CD8-positive, alpha-beta memory T cell (primary cell): ENCODE measurements around the gene RTP2. TPM values are rescaled to one million over a fixed set of nuclear protein-coding genes. Genes with fewer than 3 reads are reported as not detected.
A peak's percentile ranks its signal among the peaks of the same experiment; 100 is the strongest.

ENCODE experiments used
- CTCF ChIA-PET: fragments of 350-600 bp; sonication (Branson Sonifier 250); formaldehyde crosslinking; loops from one replicate; lab custom pipeline; 2021; ENCODE audit warnings: antibody characterized with exemption; lab: Charles Lee
- POLR2A ChIA-PET: fragments of 350-600 bp; sonication (Branson Sonifier 250); formaldehyde crosslinking; loops from one replicate; lab custom pipeline; 2021; ENCODE audit warnings: antibody characterized with exemption; lab: Charles Lee
- DNase-seq, 5 donors: peaks; one replicate each; pipeline versions ENCODE4 v3.0.0 to v3.0.0-alpha.2; 2020 to 2022; ENCODE audit warnings: mixed read lengths in 1 of 5
- H3K27ac ChIP-seq: one replicate; pipeline ENCODE4 v1.7.0; 2013; ENCODE audit warnings: low read depth, mild to moderate bottlenecking, low read length, moderate library complexity
- H3K27me3 ChIP-seq: 2 replicates; pipeline ENCODE4 v1.7.0; 2013; ENCODE audit warnings: low read length, mild to moderate bottlenecking; ENCODE audit not compliant: insufficient read depth, poor library complexity, severe bottlenecking
- H3K36me3 ChIP-seq: 2 replicates; pipeline ENCODE4 v1.7.0; 2013; ENCODE audit warnings: mild to moderate bottlenecking, low read length, moderate library complexity; ENCODE audit not compliant: insufficient read depth
- H3K4me1 ChIP-seq: 2 replicates; pipeline ENCODE4 v1.7.0; 2013; ENCODE audit warnings: mild to moderate bottlenecking, low read length, moderate library complexity; ENCODE audit not compliant: insufficient read depth
- H3K4me3 ChIP-seq: 2 replicates; pipeline ENCODE4 v1.7.0; 2013; ENCODE audit warnings: mild to moderate bottlenecking, low read length
- H3K9me3 ChIP-seq: 2 replicates; pipeline ENCODE4 v1.7.0; 2013; ENCODE audit warnings: mild to moderate bottlenecking, low read length
- H3K27ac Mint-ChIP-seq, 8 donors: one replicate each; pipeline ENCODE4 v1.8.0; 2020 to 2021; ENCODE audit warnings: mixed read lengths in 8 of 8, mild to moderate bottlenecking in 6 of 8, inconsistent platforms in 3 of 8, moderate library complexity in 3 of 8
- H3K27me3 Mint-ChIP-seq, 2 donors: one replicate each; pipeline ENCODE4 v1.8.0; 2020 to 2021; ENCODE audit warnings: mixed read lengths in 2 of 2, mild to moderate bottlenecking in 1 of 2, moderate library complexity in 1 of 2
- H3K36me3 Mint-ChIP-seq, 3 donors: one replicate each; pipeline ENCODE4 v1.8.0; 2020 to 2021; ENCODE audit warnings: mixed read lengths in 3 of 3, inconsistent platforms in 1 of 3, mild to moderate bottlenecking in 1 of 3
- H3K4me1 Mint-ChIP-seq, 3 donors: one replicate each; pipeline ENCODE4 v1.8.0; 2020 to 2021; ENCODE audit warnings: mixed read lengths in 3 of 3, inconsistent platforms in 1 of 3, mild to moderate bottlenecking in 1 of 3
- H3K4me3 Mint-ChIP-seq, 7 donors: one replicate each; pipeline ENCODE4 v1.8.0; 2020 to 2021; ENCODE audit warnings: mixed read lengths in 7 of 7, mild to moderate bottlenecking in 6 of 7, moderate library complexity in 4 of 7, inconsistent platforms in 2 of 7
- H3K9me3 Mint-ChIP-seq, 5 donors: one replicate each; pipeline ENCODE4 v1.8.0; 2020 to 2022; ENCODE audit warnings: mixed read lengths in 5 of 5, mild to moderate bottlenecking in 3 of 5, moderate library complexity in 2 of 5, inconsistent platforms in 1 of 5
- polyA plus RNA-seq: library from polyadenylated mRNA; unstranded; fragments of 300-500 nt; fragmentation: Illumina TruSeq; gene quantifications from one replicate; pipeline ENCODE4 v1.2.3, GENCODE V29; 2021
- total RNA-seq, 2 experiments: library from RNA; stranded (reverse); gene quantifications; one replicate each; pipeline ENCODE4 v1.2.3, GENCODE V29; 2021

Gene RTP2
- not detected for total RNA-seq
- polyA plus RNA-seq, result not detected

GRCh38 chr3:187702507-187703033 lies at the start of gene RTP2:
Gene RTP2 (minus strand): TSS chr3:187702557. CDS start chr3:187702128, 429 bp downstream.
- Mint-ChIP-seq H3K36me3 (no peaks in the 10 kb centered on the region), H3K9me3 (no peaks in the 10 kb centered on the region), H3K27ac (peak within 1 kb of the TSS in 1 of 8 donors; percentile 15), H3K27me3 (peaks cover 7 to 9% of the 10 kb centered on the region in 2 donors), H3K4me3 (no peak within 1 kb of the TSS), H3K4me1 (peaks cover 0 to 2% (median 0%) of the 10 kb centered on the region in 3 donors)
- ChIA-PET POLR2A (no interaction called here), CTCF (interaction anchor here (1.4 to 3.4 kb wide), 4 partner anchors 12 to 383 kb away, joined by 3 to 11 read pairs (median 7); no protein-coding TSS in a partner anchor)
- no peak within 1 kb of the TSS for H3K27ac ChIP-seq
- H3K27me3 ChIP-seq, result no peaks in the 10 kb centered on the region
- no peak for DNase-seq
- no peaks in the 10 kb centered on the region for H3K4me1 ChIP-seq
- no peaks in the 10 kb centered on the region for H3K9me3 ChIP-seq
- no peak within 1 kb of the TSS for H3K4me3 ChIP-seq
- no peaks in the 10 kb centered on the region for H3K36me3 ChIP-seq

GRCh38 chr3:187750513-187751123 lies 48.3 kb upstream of the RTP2 start:
- Histone ChIP-seq H3K36me3 (no peaks in the 10 kb centered on the region), H3K4me3 (no peak overlapping the region), H3K9me3 (no peaks in the 10 kb centered on the region), H3K27me3 (no peaks in the 10 kb centered on the region), H3K4me1 (peaks cover 41% of the 10 kb centered on the region), H3K27ac (no peak overlapping the region)
- H3K36me3 Mint-ChIP-seq, result peaks cover 0 to 3% (median 0%) of the 10 kb centered on the region in 3 donors
- peak overlapping the region in 1 of 8 donors; percentile 7 for H3K27ac Mint-ChIP-seq
- H3K4me3 Mint-ChIP-seq, result peak overlapping the region in 1 of 7 donors; percentile 49
- H3K9me3 Mint-ChIP-seq, result no peaks in the 10 kb centered on the region
- H3K27me3 Mint-ChIP-seq, result no peaks in the 10 kb centered on the region
- ChIA-PET CTCF (interaction anchor here (4.5 kb wide), 1 partner anchor 11 kb away, joined by 25 read pairs; no protein-coding TSS in a partner anchor), POLR2A (no interaction called here)
- peaks cover 31 to 52% (median 42%) of the 10 kb centered on the region in 3 donors for H3K4me1 Mint-ChIP-seq
- DNase-seq, result no peak

GRCh38 chr3:187750006-187750512 lies 47.7 kb upstream of the RTP2 start:
- Mint-ChIP-seq H3K27ac (peak overlapping the region in 2 of 8 donors; percentile 7 to 32), H3K27me3 (no peaks in the 10 kb centered on the region), H3K4me1 (peaks cover 35 to 54% (median 43%) of the 10 kb centered on the region in 3 donors), H3K9me3 (no peaks in the 10 kb centered on the region), H3K4me3 (no peak overlapping the region), H3K36me3 (peaks cover 0 to 6% (median 0%) of the 10 kb centered on the region in 3 donors)
- Histone ChIP-seq H3K4me1 (peaks cover 41% of the 10 kb centered on the region), H3K4me3 (no peak overlapping the region), H3K27ac (no peak overlapping the region), H3K36me3 (no peaks in the 10 kb centered on the region), H3K9me3 (no peaks in the 10 kb centered on the region), H3K27me3 (no peaks in the 10 kb centered on the region)
- CTCF ChIA-PET, result interaction anchor here (1.3 to 5.2 kb wide), 3 partner anchors 11 to 250 kb away, joined by 4 to 35 read pairs (median 25); no protein-coding TSS in a partner anchor
- no peak for DNase-seq
- POLR2A ChIA-PET, result no interaction called here

- Histone ChIP-seq H3K27me3 (no peaks in the 10 kb centered on the region), H3K4me1 (peaks cover 41% of the 10 kb centered on the region), H3K4me3 (no peak overlapping the region), H3K27ac (no peak overlapping the region), H3K36me3 (no peaks in the 10 kb centered on the region), H3K9me3 (no peaks in the 10 kb centered on the region)
- Mint-ChIP-seq H3K36me3 (peaks cover 0 to 17% (median 0%) of the 10 kb centered on the region in 3 donors), H3K27ac (peak overlapping the region; percentile 51 to 99 (median 96)), H3K27me3 (no peaks in the 10 kb centered on the region), H3K4me3 (peak overlapping the region in 6 of 7 donors; percentile 49 to 82 (median 72)), H3K9me3 (no peaks in the 10 kb centered on the region), H3K4me1 (peaks cover 35 to 55% (median 44%) of the 10 kb centered on the region in 3 donors)
- CTCF ChIA-PET, result interaction anchor here (0.6 to 5.2 kb wide), 28 partner anchors 9 to 1207 kb away, joined by 3 to 35 read pairs (median 4); partner anchors contain the start of gene LPP
- DNase-seq, result peak; percentile 77 to 90 (median 82)
- POLR2A ChIA-PET, result no interaction called here
These were observed 45.7 kb upstream of the RTP2 start for GRCh38 chr3:187748050-187748481.

- ChIA-PET POLR2A (no interaction called here), CTCF (interaction anchor here (0.6 to 5.2 kb wide), 29 partner anchors 8 to 1208 kb away, joined by 3 to 35 read pairs (median 4); partner anchors contain the start of gene LPP)
- Histone ChIP-seq H3K4me3 (no peak overlapping the region), H3K27ac (peak overlapping the region; percentile 63), H3K36me3 (no peaks in the 10 kb centered on the region), H3K27me3 (no peaks in the 10 kb centered on the region), H3K4me1 (peaks cover 46% of the 10 kb centered on the region), H3K9me3 (no peaks in the 10 kb centered on the region)
- peak overlapping the region in 7 of 8 donors; percentile 94 to 99 (median 99) for H3K27ac Mint-ChIP-seq
- no peaks in the 10 kb centered on the region for H3K27me3 Mint-ChIP-seq
- DNase-seq, result no peak
- H3K4me3 Mint-ChIP-seq, result peak overlapping the region in 6 of 7 donors; percentile 14 to 78 (median 68)
- H3K36me3 Mint-ChIP-seq, result peaks cover 0 to 17% (median 0%) of the 10 kb centered on the region in 3 donors
- H3K9me3 Mint-ChIP-seq, result no peaks in the 10 kb centered on the region
- H3K4me1 Mint-ChIP-seq, result peaks cover 40 to 60% (median 49%) of the 10 kb centered on the region in 3 donors
These were observed 45.1 kb upstream of the RTP2 start for GRCh38 chr3:187747506-187747905.

GRCh38 chr3:187746442-187747281 lies 44.3 kb upstream of the RTP2 start:
- Histone ChIP-seq H3K27me3 (no peaks in the 10 kb centered on the region), H3K36me3 (no peaks in the 10 kb centered on the region), H3K27ac (peak overlapping the region; percentile 98), H3K9me3 (no peaks in the 10 kb centered on the region), H3K4me1 (peaks cover 54% of the 10 kb centered on the region), H3K4me3 (peak overlapping the region; percentile 78)
- peak overlapping the region; percentile 99 to 100 (median 99) for H3K27ac Mint-ChIP-seq
- H3K9me3 Mint-ChIP-seq, result no peaks in the 10 kb centered on the region
- ChIA-PET POLR2A (interaction anchor here (0.7 to 1.5 kb wide), 4 partner anchors 52 to 1385 kb away, joined by 4 to 6 read pairs (median 5); no protein-coding TSS in a partner anchor), CTCF (interaction anchor here (0.7 to 5.2 kb wide), 24 partner anchors 7 to 1389 kb away, joined by 3 to 35 read pairs (median 4); partner anchors contain the start of gene LPP)
- H3K27me3 Mint-ChIP-seq, result no peaks in the 10 kb centered on the region
- H3K4me1 Mint-ChIP-seq, result peaks cover 48 to 68% (median 58%) of the 10 kb centered on the region in 3 donors
- peak overlapping the region; percentile 91 to 99 (median 98) for H3K4me3 Mint-ChIP-seq
- H3K36me3 Mint-ChIP-seq, result peaks cover 0 to 17% (median 0%) of the 10 kb centered on the region in 3 donors
- DNase-seq, result peak in 1 of 5 donors; percentile 17

- Histone ChIP-seq H3K36me3 (no peaks in the 10 kb centered on the region), H3K9me3 (no peaks in the 10 kb centered on the region), H3K27ac (peak overlapping the region; percentile 98), H3K4me3 (peak overlapping the region; percentile 78), H3K27me3 (no peaks in the 10 kb centered on the region), H3K4me1 (peaks cover 50% of the 10 kb centered on the region)
- peaks cover 53 to 68% (median 63%) of the 10 kb centered on the region in 3 donors for H3K4me1 Mint-ChIP-seq
- ChIA-PET POLR2A (interaction anchor here (0.7 to 1.5 kb wide), 9 partner anchors 53 to 1386 kb away, joined by 3 to 8 read pairs (median 5); no protein-coding TSS in a partner anchor), CTCF (interaction anchor here (0.7 to 5.2 kb wide), 14 partner anchors 53 to 1403 kb away, joined by 3 to 35 read pairs (median 4); no protein-coding TSS in a partner anchor)
- no peaks in the 10 kb centered on the region for H3K9me3 Mint-ChIP-seq
- H3K4me3 Mint-ChIP-seq, result peak overlapping the region; percentile 91 to 99 (median 98)
- DNase-seq, result no peak
- H3K27ac Mint-ChIP-seq, result peak overlapping the region; percentile 99 to 100 (median 99)
- H3K27me3 Mint-ChIP-seq, result no peaks in the 10 kb centered on the region
- peaks cover 0 to 20% (median 0%) of the 10 kb centered on the region in 3 donors for H3K36me3 Mint-ChIP-seq
These were observed 43.7 kb upstream of the RTP2 start for GRCh38 chr3:187746059-187746441.
